ENCODE results near the gene NSG2.
"Not testable (repeated sequence)": the region's sequence is repeated elsewhere in the genome, so short reads cannot be mapped to it uniquely, and the experiment has no call there.

The NSG2 gene

DNA sequence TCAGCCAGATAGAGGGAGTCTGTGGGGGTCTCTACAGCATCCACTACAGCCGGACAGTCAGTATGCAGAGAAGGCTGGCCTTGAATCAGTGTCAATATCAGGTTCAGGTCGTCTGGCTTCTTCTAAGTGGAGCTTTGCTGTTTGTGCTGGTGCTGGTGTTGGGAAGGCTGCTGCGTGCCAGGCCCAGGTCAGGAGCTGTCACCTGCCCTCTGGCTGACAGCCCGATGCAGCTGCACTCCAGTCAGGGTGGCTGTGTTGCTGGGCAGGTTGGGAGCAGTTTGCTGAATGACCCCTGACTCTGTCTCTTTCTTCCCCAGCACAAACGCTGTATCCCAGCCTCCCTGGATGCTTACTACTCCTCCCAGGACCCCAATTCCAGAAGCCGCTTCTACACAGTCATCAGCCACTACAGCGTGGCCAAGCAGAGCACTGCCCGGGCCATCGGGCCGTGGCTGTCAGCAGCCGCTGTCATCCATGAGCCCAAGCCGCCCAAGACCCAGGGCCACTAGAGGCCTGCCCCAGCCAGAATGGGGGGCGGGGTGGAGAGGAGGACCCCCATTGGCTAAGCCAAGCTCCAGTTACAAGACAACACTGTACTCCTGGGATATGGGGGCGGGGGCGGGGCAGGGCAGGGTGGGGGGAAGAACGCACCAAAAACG, 61.6 kb downstream of the NSG2 start:
- no peak for DNase-seq

DNA sequence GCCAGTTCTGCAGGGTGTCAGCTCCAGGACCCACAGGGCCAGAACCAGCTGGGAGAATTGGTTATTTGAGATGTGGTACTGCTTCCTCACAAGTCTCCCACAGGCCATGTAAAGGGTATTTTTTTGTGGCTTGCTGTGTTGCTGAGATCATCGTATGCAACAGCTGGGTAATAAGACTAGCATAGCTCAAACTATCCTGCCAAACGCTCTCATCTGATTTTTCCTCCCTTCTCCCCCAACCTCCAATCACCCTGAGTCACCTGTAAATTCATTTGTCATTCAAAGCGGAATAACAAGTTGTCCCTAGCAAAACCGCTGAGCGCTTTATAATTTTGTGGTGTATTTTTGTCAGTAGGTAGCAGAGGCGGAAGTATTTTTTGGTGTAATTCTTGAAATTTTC, 63.2 kb downstream of the NSG2 start:
- DNase-seq: no peak

DNA sequence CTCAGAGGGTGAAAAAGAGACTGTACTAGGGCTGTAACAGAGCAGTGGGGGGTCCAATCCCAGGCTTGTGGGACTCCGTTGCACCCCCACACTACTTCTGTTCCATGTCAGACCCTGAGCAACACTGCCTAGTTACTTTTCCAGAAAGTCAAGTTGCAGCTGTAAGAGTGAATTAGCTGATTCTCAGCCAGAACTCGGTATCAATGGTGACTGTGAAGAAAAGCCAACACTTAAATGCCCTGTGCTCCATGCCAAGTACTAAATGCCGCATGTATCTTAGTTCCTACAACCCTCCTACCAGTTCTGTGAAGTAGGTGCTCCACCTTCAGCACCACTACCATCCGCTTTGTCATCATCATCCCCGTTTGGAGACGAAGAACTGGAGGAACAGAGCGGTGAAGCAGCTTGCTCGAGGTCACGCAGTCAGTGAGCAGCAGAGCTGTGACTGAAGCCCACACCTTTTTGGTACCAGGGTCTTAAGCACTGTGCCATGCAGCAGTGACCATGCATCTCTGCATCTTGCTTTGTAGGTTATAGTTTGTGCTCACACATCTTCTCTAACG, 64.3 kb downstream of the NSG2 start:
- no peak for DNase-seq

DNA sequence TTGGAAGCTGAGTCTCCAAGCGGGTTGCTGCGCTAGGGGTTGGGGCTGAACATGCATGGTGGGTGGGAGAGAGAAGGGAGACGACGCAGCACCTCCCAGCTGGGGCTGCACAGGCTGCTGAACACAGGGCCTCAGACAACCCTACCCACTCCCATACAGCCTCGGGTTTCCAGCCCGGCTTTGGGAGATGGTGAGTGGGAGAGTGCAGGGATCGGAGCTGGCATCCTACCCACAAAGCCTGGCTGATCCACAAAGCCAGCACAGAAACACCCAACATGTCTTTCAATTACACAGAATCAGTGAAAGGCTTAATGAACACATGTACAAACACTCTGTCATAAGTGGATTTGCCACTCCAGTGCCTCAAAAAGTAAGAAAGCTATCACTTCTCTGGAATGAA, 64.8 kb downstream of the NSG2 start:
- no peak for DNase-seq

DNA sequence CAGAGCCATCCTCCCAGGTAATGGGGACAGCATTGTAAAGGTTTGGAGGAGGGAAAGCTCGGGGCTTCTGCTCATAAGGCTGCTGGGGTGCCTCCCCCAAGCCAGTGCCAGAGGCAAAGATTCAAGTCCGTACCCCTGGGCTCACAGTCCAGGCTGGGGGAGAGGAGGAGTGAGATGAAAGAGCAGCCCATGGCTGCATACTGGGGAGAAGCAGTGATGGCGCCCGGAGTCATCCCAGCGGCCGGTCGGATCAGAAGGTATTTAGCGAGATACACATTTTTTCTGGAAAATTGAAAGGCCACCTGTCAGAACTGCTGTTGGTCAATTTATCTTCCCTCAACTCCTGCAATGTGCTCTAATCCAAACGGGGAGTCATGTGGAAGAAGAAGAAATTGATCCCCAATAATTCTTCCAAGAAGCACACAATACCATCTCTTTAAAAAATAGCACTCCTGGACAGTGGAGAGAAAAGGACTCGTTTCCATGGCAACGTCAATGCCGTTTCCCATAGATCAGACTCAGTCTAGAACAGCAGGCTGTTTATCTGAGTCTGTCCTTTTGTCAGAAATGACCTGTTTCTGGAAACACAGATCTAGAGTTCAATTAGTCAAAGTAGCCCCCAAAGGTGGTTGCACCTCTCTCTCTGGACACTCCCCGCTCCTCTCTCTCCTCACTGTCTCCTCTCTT, 65.9 kb downstream of the NSG2 start:
- no peak for DNase-seq

DNA sequence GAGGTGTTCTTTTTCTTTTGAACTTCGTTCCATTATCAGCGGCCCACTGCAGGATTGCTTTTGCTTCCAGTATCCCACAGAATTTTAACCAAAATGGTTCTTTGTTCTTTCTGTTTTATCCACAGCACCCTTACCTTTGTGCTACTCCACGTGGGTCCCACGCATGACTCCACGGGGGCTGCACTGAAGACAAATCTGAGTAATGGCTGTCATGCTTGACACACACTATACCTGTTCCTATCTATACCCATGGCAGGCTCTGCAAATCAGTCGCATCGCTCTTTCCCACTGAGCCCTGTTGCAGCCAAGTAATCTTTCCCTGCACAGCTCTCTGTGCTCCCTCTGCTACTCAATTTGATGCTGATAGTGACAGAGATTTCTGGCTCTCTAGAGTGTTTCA, 69.7 kb downstream of the NSG2 start:
- DNase-seq: no peak

DNA sequence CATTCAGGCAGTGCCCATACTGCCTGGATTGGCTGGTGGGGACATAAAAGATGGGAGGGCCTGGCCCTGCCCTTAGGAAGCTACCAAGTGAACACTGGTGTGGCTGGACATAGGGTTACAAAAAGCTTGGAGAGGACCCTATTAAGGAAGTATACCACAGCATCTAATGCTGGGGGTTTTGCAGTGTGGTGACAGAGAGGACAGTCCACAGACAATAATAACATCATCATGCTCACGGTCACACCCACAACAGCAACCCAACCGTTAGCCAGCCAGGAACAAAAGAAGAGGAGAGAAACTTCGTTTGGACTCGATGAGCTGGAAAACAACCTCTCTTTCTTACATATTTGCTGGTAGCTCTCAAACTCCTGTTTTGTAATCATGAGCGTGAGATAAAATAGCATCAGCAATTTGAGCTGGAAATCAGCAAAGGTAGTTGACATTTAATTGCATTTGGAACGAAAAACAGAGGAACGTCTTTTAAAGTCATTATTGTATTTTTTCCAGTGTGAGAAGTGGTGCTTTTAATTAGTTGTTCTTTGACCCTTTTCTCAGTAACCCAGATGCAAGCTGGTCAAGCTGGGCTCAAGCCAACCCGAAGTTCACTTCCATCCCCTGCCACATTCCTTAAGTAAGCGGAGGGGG, 73.4 kb downstream of the NSG2 start:
- no peak for DNase-seq

DNA sequence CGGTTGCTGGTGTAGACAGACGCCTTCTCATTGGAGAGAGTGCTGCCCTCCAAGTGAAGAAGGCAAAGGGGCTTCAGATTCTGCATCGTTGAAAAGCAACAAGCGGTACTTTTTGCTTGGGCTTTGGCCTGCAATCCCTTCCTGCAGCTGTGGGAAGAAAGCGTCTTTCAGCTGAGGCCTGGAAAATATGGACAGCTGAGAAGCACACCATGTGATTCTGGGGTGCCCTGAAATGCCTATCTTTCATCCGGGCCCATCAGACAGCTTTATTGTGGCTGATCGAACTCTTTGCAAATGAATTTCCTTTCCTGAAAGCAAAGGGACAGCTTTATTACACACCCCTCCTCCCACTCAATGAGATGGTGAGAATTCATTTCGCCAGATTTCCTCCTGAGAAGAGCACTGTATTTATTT, 74.0 kb downstream of the NSG2 start:
- no peak for DNase-seq

DNA sequence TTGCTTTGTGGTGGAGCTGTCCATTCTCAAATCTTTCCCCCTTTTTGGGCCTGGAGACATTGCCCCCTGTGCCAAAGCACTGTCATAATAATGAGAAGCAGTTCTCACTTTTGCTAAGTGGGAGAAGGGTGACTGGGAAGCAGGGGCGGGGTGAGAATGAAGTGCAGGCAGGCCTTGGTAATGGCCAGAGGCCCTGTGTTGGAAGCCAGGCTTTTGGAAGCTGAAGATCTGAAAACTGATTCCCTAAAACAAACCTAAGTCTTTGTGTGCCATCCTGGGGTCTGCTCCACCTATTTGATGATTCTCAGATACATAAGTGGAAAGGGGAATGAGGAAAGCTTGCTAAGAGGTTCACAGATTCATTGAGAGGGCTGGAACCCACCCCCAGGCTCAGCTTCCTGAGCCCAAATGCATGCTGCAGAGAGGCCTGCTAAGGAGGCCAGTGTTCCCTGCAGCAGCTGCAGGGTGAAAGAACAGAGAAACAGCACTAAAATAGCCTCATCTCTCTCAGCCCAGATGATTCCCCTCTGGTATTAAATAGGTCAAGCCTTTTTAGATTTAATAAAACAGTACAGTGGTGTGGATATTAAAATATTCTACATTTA, 75.0 kb downstream of the NSG2 start:
- DNase-seq: no peak

DNA sequence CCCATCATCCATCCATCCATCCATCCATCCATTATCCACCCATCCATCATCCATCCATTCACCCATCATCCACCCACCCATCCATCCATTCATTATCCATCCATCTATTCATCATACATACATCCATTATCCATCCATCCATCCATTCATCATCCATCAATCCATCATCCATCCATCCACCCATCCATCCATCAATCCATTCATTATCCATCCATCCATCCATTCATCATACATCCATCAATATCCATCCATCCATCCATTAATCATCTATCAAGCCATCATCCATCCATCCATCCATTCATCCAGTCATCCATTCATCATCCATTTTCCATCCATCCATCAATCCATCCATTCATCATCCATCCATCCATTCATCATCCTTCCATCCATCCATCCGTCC, 89.0 kb downstream of the NSG2 start:
- DNase-seq: no peak

DNA sequence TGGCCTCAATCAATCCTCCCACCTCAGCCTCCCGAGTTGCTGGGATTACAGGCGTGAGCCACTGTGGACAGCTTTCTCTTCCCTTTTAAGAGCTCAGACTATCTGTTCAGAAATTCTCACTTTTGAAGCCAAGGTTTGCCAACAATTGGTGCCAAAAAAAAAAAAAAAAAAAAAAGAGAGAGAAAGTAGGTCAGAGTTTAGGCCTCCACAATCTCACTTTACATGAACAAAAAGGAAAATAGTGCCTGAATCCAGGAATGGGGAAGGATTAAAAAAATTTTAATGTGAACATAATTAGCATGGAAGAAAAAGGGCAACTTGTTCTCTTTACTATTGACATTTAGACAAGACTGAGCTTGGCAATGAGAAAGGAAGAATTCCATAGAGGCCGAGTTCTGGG, 94.1 kb downstream of the NSG2 start:
- DNase-seq: no peak

DNA sequence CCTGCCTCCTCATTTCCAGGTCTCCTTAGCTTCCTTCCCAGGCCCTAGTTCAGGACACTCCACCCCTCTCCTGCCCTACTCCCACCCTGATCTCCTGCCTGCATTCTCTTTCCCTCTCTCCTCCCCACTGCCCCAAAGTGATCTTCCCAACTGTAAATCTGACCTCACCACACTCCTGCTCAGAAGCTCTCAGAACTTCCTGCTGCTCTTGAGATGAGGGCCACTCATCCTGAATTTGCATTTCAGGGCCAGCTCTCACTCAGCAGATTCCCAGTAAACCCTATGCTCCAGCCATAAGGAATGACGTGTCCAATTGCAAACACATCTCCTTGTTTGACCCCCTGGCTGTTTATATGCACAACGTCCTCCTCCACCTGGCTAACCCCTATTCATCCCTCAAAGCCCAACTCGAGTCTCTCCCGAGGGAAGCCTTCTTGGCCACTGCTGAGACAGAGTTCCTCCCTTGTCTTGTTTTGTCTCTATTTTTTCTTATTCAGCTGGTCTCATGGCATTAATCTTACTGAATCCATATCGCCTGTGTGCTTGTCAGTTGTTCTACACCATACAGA, 95.0 kb downstream of the NSG2 start:
- no peak for DNase-seq

DNA sequence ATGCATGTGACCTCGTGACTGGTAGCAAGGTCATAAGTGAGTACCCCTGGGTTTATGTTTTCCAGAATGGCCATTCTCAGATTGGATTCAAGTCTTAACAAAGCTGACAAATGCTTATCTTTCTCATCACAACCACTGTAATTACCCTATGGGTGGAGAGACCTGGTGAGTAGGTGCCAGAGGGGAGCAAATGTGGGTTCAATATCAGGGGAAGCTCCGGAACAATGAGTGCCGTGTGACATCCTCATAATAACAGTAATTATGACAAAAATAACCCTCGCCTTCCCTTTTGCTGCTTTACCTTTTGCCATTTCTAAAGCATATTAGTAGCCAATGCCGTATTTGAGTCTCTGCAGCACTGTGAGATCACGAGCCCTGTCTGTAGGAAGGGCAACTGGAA, 95.9 kb downstream of the NSG2 start:
- no peak for DNase-seq

DNA sequence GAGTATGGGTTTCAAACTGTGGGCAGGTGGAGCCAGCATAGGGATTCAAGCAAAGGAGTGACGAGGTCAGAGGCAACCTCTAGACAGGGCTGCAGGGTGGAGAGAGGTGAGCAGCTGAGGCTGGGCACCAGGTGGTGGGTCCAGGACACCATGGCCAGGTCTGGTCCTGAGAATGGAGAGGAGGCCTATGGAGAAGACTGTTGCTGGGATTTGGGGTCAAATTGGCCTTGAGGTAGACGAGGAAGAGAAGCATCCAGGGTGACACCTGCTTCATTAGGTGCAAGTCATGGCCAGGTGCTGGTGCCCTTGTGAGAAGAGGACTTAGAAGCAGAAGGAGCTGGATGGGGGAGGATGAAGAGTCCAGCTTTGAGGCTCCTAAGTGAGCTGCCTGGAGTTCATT, 99.6 kb downstream of the NSG2 start:
- no peak for DNase-seq

DNA sequence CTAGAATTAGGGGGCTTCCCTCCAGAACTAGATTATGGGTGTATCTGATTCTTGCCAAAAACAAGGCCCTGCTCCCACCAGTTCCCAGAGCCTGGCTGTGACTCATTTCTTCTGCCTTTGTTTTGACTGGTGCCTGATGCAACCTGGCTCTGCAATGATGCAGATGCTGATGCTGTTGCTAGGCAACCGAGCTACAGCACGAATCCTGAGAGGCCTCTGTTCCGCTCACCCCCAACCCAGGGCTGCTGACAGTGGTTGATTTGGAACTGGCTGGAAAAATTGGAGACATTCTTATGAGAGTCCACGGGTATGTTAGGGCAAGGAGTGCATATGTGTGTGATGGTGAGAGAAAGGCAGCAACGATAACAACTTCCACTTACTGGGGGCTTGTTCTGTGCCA, 100.3 kb downstream of the NSG2 start:
- DNase-seq: no peak

DNA sequence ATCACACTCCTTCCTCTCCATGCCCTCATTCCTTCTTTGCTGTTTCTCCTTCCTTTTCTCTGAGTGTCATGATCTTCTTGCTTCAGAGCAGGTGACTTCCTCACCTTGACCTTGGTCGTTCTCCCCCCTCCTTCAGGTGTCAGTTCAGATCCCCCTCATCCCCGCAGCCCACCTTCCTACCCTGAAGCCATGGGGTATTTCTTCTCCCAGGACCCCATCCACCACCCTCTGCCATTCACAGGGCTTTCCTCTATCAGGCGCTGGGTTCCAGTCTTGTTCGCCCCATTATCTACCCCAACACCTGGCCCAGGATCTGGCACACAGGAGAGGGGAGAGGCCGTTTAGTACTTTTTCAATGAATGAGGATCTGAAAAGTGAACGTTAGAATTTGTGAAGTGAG, 101.0 kb downstream of the NSG2 start:
- DNase-seq: no peak

DNA sequence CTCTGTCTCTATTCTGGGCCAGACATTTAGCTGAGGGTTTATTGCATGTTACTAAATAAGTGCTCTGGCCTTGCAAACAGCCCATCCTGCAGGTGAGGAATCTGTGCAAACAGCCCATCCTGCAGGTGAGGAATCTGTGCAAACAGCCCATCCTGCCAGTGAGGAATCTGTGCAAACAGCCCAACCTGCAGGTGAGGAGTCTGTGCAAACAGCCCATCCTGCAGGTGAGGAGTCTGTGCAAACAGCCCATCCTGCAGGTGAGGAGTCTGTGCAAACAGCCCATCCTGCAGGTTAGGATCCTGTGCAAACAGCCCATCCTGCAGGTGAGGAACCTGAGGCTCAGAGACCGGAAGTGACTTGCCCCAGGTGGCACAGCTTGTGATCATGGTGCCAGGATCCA, 101.5 kb downstream of the NSG2 start:
- not testable (repeated sequence) for DNase-seq

DNA sequence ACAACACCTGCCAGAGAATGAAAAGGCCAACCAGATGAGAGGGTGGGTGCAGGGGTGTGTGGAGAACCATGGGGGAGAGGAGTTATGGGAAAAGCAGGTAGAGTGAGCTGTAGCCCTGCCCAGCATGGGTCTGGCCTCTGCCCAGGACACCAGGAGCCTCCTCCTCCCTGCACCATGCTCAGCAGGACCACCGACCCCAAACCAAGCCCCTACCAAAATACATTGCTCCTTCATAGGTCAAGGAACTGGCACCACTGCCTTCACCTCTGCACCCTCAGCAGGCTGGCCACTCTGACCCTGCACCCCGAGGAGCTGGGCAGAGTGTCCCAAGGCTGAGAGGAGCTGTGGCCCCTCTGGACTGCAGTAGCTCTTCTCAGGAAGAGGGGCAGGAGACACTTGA, 102.0 kb downstream of the NSG2 start:
- DNase-seq: no peak

DNA sequence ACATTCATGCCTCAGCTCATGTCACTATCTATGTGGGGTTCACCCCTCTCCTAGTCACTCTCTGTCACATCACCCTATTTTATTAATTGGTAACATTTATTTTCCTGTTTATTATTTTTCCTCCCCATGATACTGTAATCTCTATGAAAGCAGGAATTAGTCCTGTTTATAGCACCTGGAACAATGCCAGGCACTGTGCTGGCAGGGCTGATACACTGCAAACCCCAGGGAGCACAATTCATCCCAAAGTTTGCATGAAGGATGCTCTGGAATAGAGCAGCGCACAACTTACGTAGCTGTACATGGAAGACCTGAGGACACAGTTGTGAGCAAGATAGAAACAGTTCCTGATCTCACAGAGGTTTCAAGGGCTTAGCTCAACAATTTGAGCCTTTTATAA, 103.2 kb downstream of the NSG2 start:
- no peak for DNase-seq

DNA sequence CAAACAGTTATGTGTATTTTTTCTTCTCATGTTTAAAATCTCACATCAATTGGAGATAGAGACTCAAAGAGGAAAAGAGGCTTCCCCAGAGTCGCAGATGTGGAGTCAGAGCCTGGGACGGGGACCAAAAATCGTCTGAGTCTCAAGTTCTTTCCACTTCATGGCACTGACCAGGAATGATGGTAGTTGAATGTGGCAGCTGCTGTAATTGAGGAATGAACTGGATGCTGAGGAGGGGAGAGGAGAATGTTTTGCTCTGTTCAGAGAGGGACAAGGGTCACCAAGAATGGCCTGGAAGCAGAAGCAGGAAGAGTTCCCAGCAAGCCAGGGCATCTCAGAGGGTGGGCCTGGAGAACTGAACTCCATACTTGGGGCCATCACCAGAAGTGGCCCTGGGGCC, 103.9 kb downstream of the NSG2 start:
- DNase-seq: no peak

DNA sequence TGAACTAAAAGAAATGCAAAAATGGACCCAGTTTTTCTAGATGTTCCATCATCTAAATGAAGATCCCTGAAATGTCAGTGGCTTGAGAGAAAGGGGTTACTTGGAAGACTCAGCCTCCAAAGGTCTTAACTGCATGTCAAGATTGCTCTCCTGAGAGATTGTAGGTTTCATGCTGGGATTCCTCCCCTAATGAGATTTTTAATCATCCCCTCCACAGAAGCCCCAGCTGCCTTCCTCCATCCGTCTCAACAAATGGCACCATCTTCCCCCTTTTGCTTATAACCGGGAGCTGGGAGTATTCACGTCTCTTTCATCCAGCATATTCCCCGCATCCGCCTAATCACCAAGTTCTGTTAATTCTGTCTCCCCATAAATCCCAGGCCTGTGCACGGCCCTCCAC, 104.5 kb downstream of the NSG2 start:
- no peak for DNase-seq

DNA sequence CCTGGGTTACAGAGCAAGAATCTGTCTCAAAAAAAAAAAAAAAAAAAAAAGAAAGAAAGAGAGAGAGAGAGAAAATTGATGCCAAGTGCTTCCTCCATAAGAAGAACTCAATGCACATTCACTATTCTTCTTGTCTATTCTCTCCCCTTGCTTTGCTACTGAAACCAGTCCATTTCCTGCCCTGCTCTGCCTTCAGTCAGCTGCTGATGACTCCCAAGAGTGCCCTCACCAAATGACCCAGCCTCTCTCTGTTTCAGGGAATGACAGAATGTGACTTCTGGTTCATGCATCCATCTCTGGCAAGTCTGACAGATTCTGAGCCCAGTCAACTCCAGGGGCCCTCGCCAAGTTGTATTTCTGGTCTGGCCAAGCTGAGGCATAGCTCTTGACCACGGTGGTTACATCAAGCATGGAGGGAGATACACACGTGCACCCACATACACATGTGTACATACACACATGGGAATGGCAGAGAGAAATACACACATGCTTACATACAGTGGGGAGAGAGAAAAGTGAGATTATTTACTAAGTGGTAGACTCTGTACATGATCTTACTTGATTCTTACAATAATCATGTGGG, 106.2 kb downstream of the NSG2 start:
- DNase-seq: no peak

DNA sequence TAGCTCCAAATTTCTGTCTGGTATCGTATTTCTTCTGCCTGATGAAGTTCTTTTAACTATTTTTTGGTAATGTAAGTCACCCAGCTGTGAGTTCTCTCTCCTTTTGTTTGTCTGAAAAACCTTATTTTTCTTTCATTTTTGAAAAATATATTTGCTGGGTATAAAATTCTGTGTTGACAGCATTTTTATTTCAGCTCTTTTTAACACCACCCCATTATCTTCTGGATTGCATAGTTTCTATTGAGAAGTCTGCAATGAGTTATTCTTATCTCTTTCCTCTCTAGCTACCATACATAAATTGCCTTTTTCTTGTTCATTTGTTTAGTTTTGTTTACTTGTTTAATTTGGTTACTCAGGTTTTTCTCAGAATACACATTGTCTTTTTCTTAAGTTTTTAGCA, 109.1 kb downstream of the NSG2 start:
- DNase-seq: no peak

Data from NCI-H1436 treated with DMSO at 0.1 percent for 48 hours (cell line).